Pancreas (tissue), 10 donors: ENCODE results near the gene PCGF6. TPM values are rescaled to one million over a fixed set of nuclear protein-coding genes. Genes with fewer than 3 reads are reported as not detected.
"Not testable (repeated sequence)": the region's sequence is repeated elsewhere in the genome, so short reads cannot be mapped to it uniquely, and the experiment has no call there.

ENCODE experiments used
- ATAC-seq, 4 donors: fragments of 200-7000 bp; cut with Tn5 transposase; one replicate each; pipeline versions ENCODE4 v1.8.0 to v1.9.1; 2020; ENCODE audit warnings: mild to moderate bottlenecking in 4 of 4, moderate library complexity in 4 of 4
- DNase-seq, 6 donors: peaks; one replicate each; pipeline ENCODE4 v3.0.0-alpha.2; 2020
- FAIRE-seq: peaks from 2 replicates; lab custom pipeline; 2012; peaks lifted over from hg19 to GRCh38; lab: Jason Lieb, UNC
- H3K27ac ChIP-seq, 4 donors: fragments of 200-600 bp; sonication (generic); 1 replicate in 3 of 4; 2 replicates in 1 of 4; pipeline versions ENCODE4 v1.5.0 to v1.8.0; 2020
- H3K27me3 ChIP-seq, 4 donors: fragments of 200-600 bp; one replicate each; pipeline ENCODE4 v1.8.0; 2021
- H3K36me3 ChIP-seq, 3 donors: fragments of 200-600 bp; sonication (generic) in 1 of 3; one replicate each; pipeline versions ENCODE4 v1.5.0 to v1.8.0; 2020 to 2021
- H3K4me1 ChIP-seq, 3 donors: fragments of 200-600 bp; one replicate each; pipeline ENCODE4 v1.8.0; 2021
- H3K4me3 ChIP-seq, 4 donors: fragments of 200-600 bp; sonication (generic) in 2 of 4; one replicate each; pipeline versions ENCODE4 v1.5.0 to v1.8.0; 2020 to 2021
- H3K9me3 ChIP-seq, 4 donors: fragments of 200-600 bp; one replicate each; pipeline ENCODE4 v1.8.0; 2021
- CTCF ChIP-seq, 4 donors: fragments of 200-600 bp; sonication (generic) in 3 of 4; IDR thresholded peaks; one replicate each; pipeline versions ENCODE4 v1.5.0 to v1.8.0; 2021; ENCODE audit warnings: antibody characterized with exemption in 4 of 4
- WGBS, 2 donors: extraction: QIAGEN DNeasy Blood & Tissue Kit; methylation state at CpG; one replicate each; pipeline ENCODE4 v1.1.7; 2013; 5-methylcytosine and 5-hydroxymethylcytosine counted together
- intact Hi-C, 3 donors: fragments of 100-400 bp; cut with DNase I; formaldehyde crosslinking; loops; one replicate each; pipeline versions ENCODE4 v1.11.1 to v1.14.2; 2022
- polyA plus RNA-seq, 2 donors: library from polyadenylated mRNA; stranded (reverse); fragments of 200-250 nt; gene quantifications; one replicate each; pipeline ENCODE4 v1.2.3, GENCODE V29; 2013
- total RNA-seq, 6 donors: library from RNA; stranded (reverse); fragmentation: NEBNext Ultra II Directional in 4 of 6; extraction: Animal tissue kit (Norgen Biotek cat#: 25700) in 4 of 6; gene quantifications; one replicate each; pipeline versions ENCODE4 v1.2.1 to v1.2.4, GENCODE V29; 2021 to 2023
- donor health status: healthy with polysubstance abuse.
- donor health status: DM: no; HTN: no; CAD: no; lungs with moderate emphysema.
- donor health status: DM: no; HTN: no; CAD: no.
- donor health status: control.
- donor health status: control.
- donor health status: Bipolar disorder and iron deficiency.
- donor health status: DM: yes; HTN: yes; CAD: no.
- donor health status: DM: no; HTN: no; CAD: no.
- donor health status: DM: no; HTN: no; CAD: no.
- donor health status: DM: yes; HTN: yes; CAD: no.

PCGF6 gene
- total and polyA plus RNA-seq, 8 donors: 3.8 to 6.7 (median 5.1) TPM

DNA sequence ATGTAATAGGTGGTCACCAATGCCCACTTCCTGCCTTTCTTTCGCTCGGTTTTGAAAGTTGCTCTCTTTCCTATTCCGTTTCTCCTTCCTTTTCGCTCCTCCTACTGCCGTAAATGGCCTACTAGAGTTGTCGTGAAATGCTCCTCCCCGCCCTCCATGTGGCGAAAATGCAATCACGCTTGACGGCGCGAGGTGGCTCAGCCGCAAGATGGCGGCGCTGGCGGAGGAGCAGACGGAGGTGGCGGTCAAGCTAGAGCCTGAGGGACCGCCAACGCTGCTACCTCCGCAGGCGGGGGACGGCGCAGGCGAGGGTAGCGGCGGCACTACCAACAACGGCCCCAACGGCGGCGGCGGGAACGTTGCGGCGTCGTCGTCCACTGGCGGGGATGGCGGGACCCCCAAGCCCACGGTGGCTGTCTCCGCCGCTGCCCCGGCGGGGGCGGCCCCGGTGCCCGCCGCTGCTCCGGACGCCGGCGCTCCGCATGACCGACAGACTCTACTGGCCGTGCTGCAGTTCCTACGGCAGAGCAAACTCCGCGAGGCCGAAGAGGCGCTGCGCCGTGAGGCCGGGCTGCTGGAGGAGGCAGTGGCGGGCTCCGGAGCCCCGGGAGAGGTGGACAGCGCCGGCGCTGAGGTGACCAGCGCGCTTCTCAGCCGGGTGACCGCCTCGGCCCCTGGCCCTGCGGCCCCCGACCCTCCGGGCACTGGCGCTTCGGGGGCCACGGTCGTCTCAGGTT lies 17.0 kb upstream of the PCGF6 start, which contains the start of gene TAF5:
Gene TAF5, plus strand, starts transcription at position 195 of the 737 bp plus-strand sequence. Its CDS starts 14 bp downstream, at position 209.
- peak; percentile 90 to 95 (median 92) for DNase-seq
- Histone ChIP-seq H3K4me1 (peaks cover 2 to 9% (median 8%) of the 10 kb centered on the region in 3 donors), H3K36me3 (no peaks in the 10 kb centered on the region), H3K27me3 (no peaks in the 10 kb centered on the region), H3K9me3 (no peaks in the 10 kb centered on the region), H3K27ac (peak within 1 kb of the TSS; percentile 65 to 86 (median 82)), H3K4me3 (peak within 1 kb of the TSS; percentile 95 to 100 (median 98))
- intact Hi-C loops: no loop called here
- peak; percentile 69 for FAIRE-seq
- TF ChIP-seq CTCF (IDR thresholded peaks at IDR 0.05): no peak
- 0 to 1% methylated on average over 62 to 81 of the region's 81 CpGs for WGBS, 2 donors
- ATAC-seq: peak; percentile 88 to 94 (median 92)

DNA sequence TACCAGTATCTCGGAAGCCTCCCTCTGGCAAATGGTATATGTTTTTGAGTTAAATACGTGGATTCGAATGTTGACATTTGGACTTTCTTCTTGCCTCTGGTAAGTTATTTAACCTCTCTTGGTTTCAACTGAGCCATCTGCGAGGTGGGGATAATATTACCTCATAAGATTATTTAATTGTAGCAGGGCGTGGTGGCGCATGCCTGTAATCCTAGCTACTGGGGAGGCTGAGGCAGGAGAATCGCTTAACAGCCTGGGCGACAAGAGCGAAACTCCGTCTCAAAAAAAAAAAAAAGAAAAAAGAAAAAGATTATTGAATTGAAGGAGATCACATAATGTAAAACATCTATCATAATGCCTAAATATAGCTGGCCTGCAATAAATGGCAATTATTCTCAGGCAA lies 16.4 kb upstream of the PCGF6 start:
- no peak for FAIRE-seq

DNA sequence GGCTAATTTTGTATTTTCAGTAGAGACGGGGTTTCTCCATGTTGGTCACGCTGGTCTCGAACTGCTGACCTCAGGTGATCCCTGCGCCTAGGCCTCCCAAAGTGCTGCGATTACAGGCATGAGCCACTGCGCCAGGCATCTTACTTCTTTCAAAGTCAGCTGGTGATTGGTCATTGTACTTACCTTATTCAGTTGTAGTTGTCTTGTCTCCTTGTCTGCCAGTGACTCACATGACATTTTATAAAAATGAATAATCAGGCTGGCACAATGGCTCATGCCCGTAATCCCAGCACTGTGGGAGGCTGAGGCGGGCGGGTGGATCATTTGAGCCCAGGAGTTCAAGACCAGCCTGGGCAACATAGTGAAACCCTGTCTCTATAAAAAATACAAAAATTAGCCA lies 9.9 kb upstream of the PCGF6 start:
- H3K36me3 ChIP-seq, H3K4me1 ChIP-seq, H3K9me3 ChIP-seq, ATAC-seq, H3K27ac ChIP-seq, H3K27me3 ChIP-seq, FAIRE-seq, H3K4me3 ChIP-seq, DNase-seq, intact Hi-C loops: not testable (repeated sequence)
- WGBS, 2 donors: 92 to 95% methylated on average over 9 of the region's 9 CpGs

More for the DNA sequence above, 16.4 kb upstream of the PCGF6 start:
- DNase-seq (no peak), ATAC-seq (no peak)
- Histone ChIP-seq H3K27me3 (no peaks in the 10 kb centered on the region), H3K4me1 (peaks cover 2 to 9% (median 8%) of the 10 kb centered on the region in 3 donors), H3K4me3 (peak overlapping the region; percentile 95 to 100 (median 98)), H3K36me3 (no peaks in the 10 kb centered on the region), H3K9me3 (no peaks in the 10 kb centered on the region), H3K27ac (peak overlapping the region; percentile 20 to 86 (median 82))
- WGBS, 2 donors: 26 to 30% methylated on average over 10 of the region's 10 CpGs
- intact Hi-C loops: no loop called here
- TF ChIP-seq CTCF (IDR thresholded peaks at IDR 0.05): no peak

GRCh38 chr10:103359493-103359892 lies 8.6 kb upstream of the PCGF6 start:
- H3K36me3 ChIP-seq, FAIRE-seq, ATAC-seq, DNase-seq, H3K27ac ChIP-seq, H3K4me3 ChIP-seq, H3K9me3 ChIP-seq, H3K4me1 ChIP-seq, intact Hi-C loops, H3K27me3 ChIP-seq: not testable (repeated sequence)
- 87 to 96% methylated on average over 4 of the region's 4 CpGs for WGBS, 2 donors

DNA sequence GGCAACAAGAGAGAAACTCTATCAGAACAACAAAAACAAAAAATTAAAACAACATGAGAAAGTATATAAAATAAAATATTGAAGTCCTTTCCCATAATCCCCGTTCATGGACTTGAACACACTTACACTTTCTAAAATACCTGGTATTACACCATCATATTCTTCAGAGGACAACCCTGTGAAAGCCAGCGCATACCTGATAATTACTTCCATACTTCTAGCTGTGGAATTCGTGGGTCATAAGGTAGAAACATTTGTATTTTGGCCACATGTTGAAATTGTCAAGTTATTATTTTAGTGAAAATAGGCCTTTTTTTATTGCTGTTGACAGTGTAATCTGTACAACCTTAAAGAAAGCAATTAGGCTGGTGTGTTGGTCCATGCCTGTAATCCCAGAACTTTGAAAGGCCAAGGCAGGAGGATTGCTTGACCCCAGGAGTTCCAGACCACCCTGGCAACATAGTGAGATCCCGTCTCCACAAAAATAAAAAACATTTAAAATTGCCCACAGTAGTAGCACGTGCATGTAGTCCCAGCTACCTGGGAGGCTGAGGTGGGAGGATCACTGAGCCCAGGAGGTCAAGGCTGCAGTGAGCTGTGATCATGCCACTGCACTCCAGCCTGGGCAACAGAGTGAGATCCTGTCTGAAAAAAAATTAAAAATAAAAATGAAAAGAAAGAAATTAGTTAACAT lies 5.1 kb upstream of the PCGF6 start:
- no peak overlapping the region for H3K4me3 ChIP-seq
- intact Hi-C loops: no loop called here
- no peaks in the 10 kb centered on the region for H3K36me3 ChIP-seq
- H3K9me3 ChIP-seq: no peaks in the 10 kb centered on the region
- FAIRE-seq (no peak), DNase-seq (no peak), ATAC-seq (no peak)
- H3K27me3 ChIP-seq: no peaks in the 10 kb centered on the region
- no peak for TF ChIP-seq CTCF (IDR thresholded peaks at IDR 0.05)
- no peak overlapping the region for H3K27ac ChIP-seq
- no peaks in the 10 kb centered on the region for H3K4me1 ChIP-seq
- WGBS, 2 donors: 67 to 75% methylated on average over 5 of the region's 5 CpGs

DNA sequence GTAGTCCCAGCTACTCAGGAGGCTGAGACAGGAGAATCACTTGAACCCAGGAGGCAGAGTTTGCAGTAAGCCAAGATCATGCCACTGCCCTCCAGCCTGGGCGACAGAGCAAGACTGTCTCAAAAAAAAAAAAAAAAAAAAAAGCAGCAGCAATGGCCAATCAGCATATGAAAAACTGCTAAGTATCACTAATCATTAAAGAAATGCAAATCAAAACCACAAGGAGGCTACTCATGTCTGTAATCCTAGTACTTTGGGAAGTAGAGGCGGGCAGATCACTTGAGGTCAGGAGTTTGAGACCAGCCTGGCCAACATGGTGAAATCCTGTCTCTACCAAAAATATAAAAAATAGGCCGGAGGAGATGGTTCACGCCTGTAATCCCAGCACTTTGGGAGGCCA lies 3.6 kb upstream of the PCGF6 start:
- H3K27ac ChIP-seq, H3K9me3 ChIP-seq, H3K4me1 ChIP-seq, H3K4me3 ChIP-seq, DNase-seq, H3K36me3 ChIP-seq, H3K27me3 ChIP-seq, ATAC-seq, FAIRE-seq, intact Hi-C loops: not testable (repeated sequence)
- 87 to 93% methylated on average over 4 of the region's 4 CpGs for WGBS, 2 donors
